H1 (cell line): ENCODE results near the gene TMEM35A. TPM values are rescaled to one million over a fixed set of nuclear protein-coding genes. Genes with fewer than 3 reads are reported as not detected.
A peak's percentile ranks its signal among the peaks of the same experiment; 100 is the strongest.

Experiments used
- CHD7 ChIP-seq: fragments of 300-600 bp; sonication (generic); IDR thresholded peaks from 2 replicates; pipeline ENCODE4 v1.7.1; 2012; ENCODE audit warnings: low read length, moderate library complexity, mild to moderate bottlenecking, inconsistent platforms; ENCODE audit not compliant: insufficient replicate concordance
- HDAC2 ChIP-seq, 2 experiments: fragments of 300-600 bp in 1 of 2; sonication (generic) in 1 of 2; IDR thresholded peaks; 2 replicates each; pipeline ENCODE4 v1.6.1; 2011 to 2012; ENCODE audit warnings: low read depth in 2 of 2, low read length in 2 of 2, mild to moderate bottlenecking in 2 of 2, moderate library complexity in 2 of 2, borderline replicate concordance in 1 of 2, inconsistent platforms in 1 of 2
- JUN ChIP-seq: IDR thresholded peaks from 2 replicates; pipeline ENCODE4 v1.6.1; 2011; ENCODE audit warnings: low read depth, mild to moderate bottlenecking, improper control_type of control experiment, low read length
- NANOG ChIP-seq: IDR thresholded peaks from 2 replicates; pipeline ENCODE4 v1.6.1; 2011; ENCODE audit warnings: low read length, low read depth, mild to moderate bottlenecking, inconsistent platforms; ENCODE audit not compliant: insufficient read depth, poor library complexity, severe bottlenecking
- POLR2AphosphoS5 ChIP-seq: IDR thresholded peaks from 2 replicates; pipeline ENCODE4 v1.6.1; 2011; ENCODE audit warnings: low read depth, low read length
- RNF2 ChIP-seq: fragments of 200-900, 300-1000 bp; sonication (generic); IDR thresholded peaks from 2 replicates; pipeline ENCODE4 v1.7.1; 2016; ENCODE audit warnings: borderline replicate concordance, low read depth, mild to moderate bottlenecking, antibody characterized with exemption, low read length; ENCODE audit not compliant: poor library complexity, severe bottlenecking; ENCODE audit errors: missing control alignments
- TAF1 ChIP-seq: IDR thresholded peaks from 2 replicates; pipeline ENCODE4 v1.6.1; 2011; ENCODE audit warnings: mild to moderate bottlenecking, low read depth, low read length
- TAF7 ChIP-seq: optimal IDR thresholded peaks from 2 replicates; pipeline ENCODE3; 2011; ENCODE audit warnings: low read depth, mild to moderate bottlenecking, inconsistent platforms, low read length, moderate library complexity, borderline replicate concordance
- polyA plus RNA-seq, 7 experiments: library from polyadenylated mRNA; depleted of rRNA in 3 of 7; stranded (reverse) in 5 of 7; unstranded in 2 of 7; fragments of >200 nt in 5 of 7; fragments of 200-250 nt in 2 of 7; gene quantifications; 1 replicate in 5 of 7; 2 replicates in 1 of 7; 4 replicates in 1 of 7; pipeline versions ENCODE4 v1.2.1 to v1.2.3, GENCODE V29; 2011 to 2013; ENCODE audit warnings: missing spikeins in 2 of 7, mixed read lengths in 2 of 7
- total RNA-seq: library from RNA; stranded (reverse); fragmentation: NEBNext Ultra II Directional; extraction: Animal tissue kit (Norgen Biotek cat#: 25700); gene quantifications from 2 replicates; pipeline ENCODE4 v1.2.1, GENCODE V29; 2021

TMEM35A gene
- total and polyA plus RNA-seq, 2 of the 8 experiments (the other 6 are each of a cell fraction or from before 2014, with no cell fraction given) = 5.5 to 5.8 TPM

DNA sequence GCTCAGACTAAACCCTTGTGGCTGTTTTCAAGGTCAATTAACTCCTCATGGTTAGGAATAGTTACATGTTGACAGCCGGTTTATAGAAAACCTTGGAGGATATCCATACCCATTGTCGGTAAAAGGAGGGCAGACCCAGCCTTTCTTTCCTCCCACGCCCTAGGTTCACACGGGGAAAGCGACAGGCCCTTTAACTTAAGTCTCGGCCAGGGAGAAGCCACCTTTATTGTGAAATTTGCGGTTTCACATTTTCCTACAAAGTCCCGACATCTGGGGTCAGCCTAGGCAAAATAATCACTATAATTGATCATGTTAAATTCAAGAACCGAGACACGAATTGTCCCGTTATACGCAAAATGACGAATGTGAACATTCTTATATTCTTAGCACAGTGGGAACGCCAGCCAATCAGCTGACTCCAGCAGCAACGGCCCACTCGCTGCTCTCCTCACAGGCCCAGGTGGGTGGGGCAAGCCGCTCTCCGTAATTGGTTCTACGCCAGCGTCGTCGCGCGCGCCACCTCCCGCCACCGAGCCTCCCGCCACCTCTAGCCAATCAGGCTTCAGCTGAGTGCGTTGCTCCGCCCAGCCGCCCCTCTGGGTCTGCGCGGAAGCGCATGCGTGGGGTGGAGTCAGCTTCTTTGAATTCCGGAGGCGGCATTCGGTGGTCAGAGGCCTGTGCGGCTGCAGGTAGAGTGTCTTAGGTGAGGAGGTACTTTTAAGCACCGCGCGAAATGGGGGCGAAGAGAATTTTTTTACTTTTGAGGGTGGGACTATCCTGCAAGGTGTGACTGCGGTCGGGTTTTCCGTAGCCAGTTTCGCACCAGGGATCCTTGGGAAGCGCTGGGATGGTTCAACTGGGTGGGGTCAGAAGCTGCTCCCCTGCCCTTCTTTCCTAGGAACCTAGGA lies 19.1 kb downstream of the TMEM35A start, which contains the start of gene CENPI (continued):
- TF ChIP-seq POLR2AphosphoS5 (peak; percentile 57; the same call in 1 of the 2 replicates), TAF7 (peak; percentile 74), TAF1 (peak; percentile 91), NANOG (no peak), HDAC2 (IDR thresholded peaks at IDR 0.05; ENCODE audit: borderline replicate concordance in 1 of 2, low read depth in 2 of 2, low read length in 2 of 2) (no peak), JUN (no peak), RNF2 (no peak), CHD7 (no peak)
